ENCODE data around the gene P2RY1. TPM values are rescaled to one million over a fixed set of nuclear protein-coding genes. Genes with fewer than 3 reads are reported as not detected.

Gene P2RY1
- total RNA-seq, 1 donor from 2014 or later = 0.67 TPM

GRCh38 chr3:152797751-152798432, 37.0 kb upstream of the P2RY1 start:
- DNase-seq (ENCODE audit: extremely low spot score, unreplicated experiment) = no peak
- Mint-ChIP-seq H3K4me1 (ENCODE audit: unreplicated experiment) (no peaks in the 10 kb centered on the region), H3K27ac (ENCODE audit: unreplicated experiment) (no peak overlapping the region), H3K9me3 (ENCODE audit: unreplicated experiment) (peaks cover 3% of the 10 kb centered on the region), H3K27me3 (ENCODE audit: unreplicated experiment) (peaks cover 11% of the 10 kb centered on the region), H3K4me3 (ENCODE audit: unreplicated experiment) (no peak overlapping the region), H3K36me3 (ENCODE audit: unreplicated experiment) (no peaks in the 10 kb centered on the region)
- no peak for TF ChIP-seq CTCF (IDR thresholded peaks at IDR 0.05)

- Mint-ChIP-seq H3K27ac (ENCODE audit: unreplicated experiment) (no peak overlapping the region), H3K36me3 (ENCODE audit: unreplicated experiment) (no peaks in the 10 kb centered on the region), H3K4me3 (ENCODE audit: unreplicated experiment) (no peak overlapping the region), H3K27me3 (ENCODE audit: unreplicated experiment) (peaks cover 28% of the 10 kb centered on the region), H3K9me3 (ENCODE audit: unreplicated experiment) (no peaks in the 10 kb centered on the region), H3K4me1 (ENCODE audit: unreplicated experiment) (no peaks in the 10 kb centered on the region)
- TF ChIP-seq CTCF (IDR thresholded peaks at IDR 0.05) = no peak
- DNase-seq (ENCODE audit: extremely low spot score, unreplicated experiment) = no peak
These were observed 22.8 kb upstream of the P2RY1 start for GRCh38 chr3:152811974-152812760.

- Mint-ChIP-seq H3K27me3 (ENCODE audit: unreplicated experiment) (peaks cover 21% of the 10 kb centered on the region), H3K9me3 (ENCODE audit: unreplicated experiment) (no peaks in the 10 kb centered on the region), H3K4me3 (ENCODE audit: unreplicated experiment) (no peak overlapping the region), H3K36me3 (ENCODE audit: unreplicated experiment) (no peaks in the 10 kb centered on the region), H3K4me1 (ENCODE audit: unreplicated experiment) (no peaks in the 10 kb centered on the region), H3K27ac (ENCODE audit: unreplicated experiment) (no peak overlapping the region)
- TF ChIP-seq CTCF (IDR thresholded peaks at IDR 0.05) = no peak
- no peak for DNase-seq (ENCODE audit: extremely low spot score, unreplicated experiment)
These were observed 17.5 kb upstream of the P2RY1 start for GRCh38 chr3:152817400-152817799.

- no peaks in the 10 kb centered on the region for H3K9me3 Mint-ChIP-seq (ENCODE audit: unreplicated experiment)
- no peak overlapping the region for H3K4me3 Mint-ChIP-seq (ENCODE audit: unreplicated experiment)
- H3K27ac Mint-ChIP-seq (ENCODE audit: unreplicated experiment) = no peak overlapping the region
- H3K27me3 Mint-ChIP-seq (ENCODE audit: unreplicated experiment) = peaks cover 21% of the 10 kb centered on the region
- H3K36me3 Mint-ChIP-seq (ENCODE audit: unreplicated experiment) = no peaks in the 10 kb centered on the region
- no peak for TF ChIP-seq CTCF (IDR thresholded peaks at IDR 0.05)
- no peaks in the 10 kb centered on the region for H3K4me1 Mint-ChIP-seq (ENCODE audit: unreplicated experiment)
- no peak for DNase-seq (ENCODE audit: extremely low spot score, unreplicated experiment)
These were observed 16.9 kb upstream of the P2RY1 start for GRCh38 chr3:152818027-152818426.

GRCh38 chr3:152823173-152823572, 11.8 kb upstream of the P2RY1 start:
- Mint-ChIP-seq H3K4me1 (ENCODE audit: unreplicated experiment) (no peaks in the 10 kb centered on the region), H3K4me3 (ENCODE audit: unreplicated experiment) (no peak overlapping the region), H3K36me3 (ENCODE audit: unreplicated experiment) (no peaks in the 10 kb centered on the region), H3K9me3 (ENCODE audit: unreplicated experiment) (no peaks in the 10 kb centered on the region), H3K27ac (ENCODE audit: unreplicated experiment) (no peak overlapping the region), H3K27me3 (ENCODE audit: unreplicated experiment) (peaks cover 28% of the 10 kb centered on the region)
- no peak for DNase-seq (ENCODE audit: extremely low spot score, unreplicated experiment)
- TF ChIP-seq CTCF (IDR thresholded peaks at IDR 0.05) = no peak
